Activated CD4-positive, alpha-beta T cell treated with anti-CD3 and anti-CD28 coated beads for 4 hours (primary cell): ENCODE results near the gene BPIFA3.
"Not testable (repeated sequence)": the region's sequence is repeated elsewhere in the genome, so short reads cannot be mapped to it uniquely, and the experiment has no call there.

Experiments
- DNase-seq, 2 donors: peaks; one replicate each; pipeline ENCODE4 v3.0.0-alpha.2; 2020

The BPIFA3 gene

GRCh38 chr20:33217052-33217451 lies at the start of gene BPIFA3:
BPIFA3 (plus strand) TSS chr20:33217352; CDS start chr20:33217537, 185 bp downstream.
- DNase-seq = no peak

GRCh38 chr20:33167859-33168258 lies 49.3 kb upstream of the BPIFA3 start, which contains the start of gene BPIFA2:
BPIFA2 (plus strand) TSS chr20:33168159; CDS start chr20:33169146, 987 bp downstream.
- DNase-seq = no peak

GRCh38 chr20:33169176-33169794 lies 47.9 kb upstream of the BPIFA3 start:
- DNase-seq = no peak

- no peak for DNase-seq
Measured at GRCh38 chr20:33172781-33173180, 44.4 kb upstream of the BPIFA3 start.

- no peak for DNase-seq
Measured at GRCh38 chr20:33175123-33175522, 42.0 kb upstream of the BPIFA3 start.

GRCh38 chr20:33176101-33176500 lies 41.1 kb upstream of the BPIFA3 start:
- DNase-seq = no peak

GRCh38 chr20:33177866-33178265 lies 39.3 kb upstream of the BPIFA3 start:
- DNase-seq = no peak

GRCh38 chr20:33178726-33179125 lies 38.4 kb upstream of the BPIFA3 start:
- DNase-seq = no peak

- no peak for DNase-seq
Measured at GRCh38 chr20:33180169-33180568, 37.0 kb upstream of the BPIFA3 start.

- DNase-seq = no peak
Measured at GRCh38 chr20:33181482-33182093, 35.6 kb upstream of the BPIFA3 start.

GRCh38 chr20:33183312-33183711 lies 33.8 kb upstream of the BPIFA3 start:
- no peak for DNase-seq

- not testable (repeated sequence) for DNase-seq
Measured at GRCh38 chr20:33185031-33185590, 32.0 kb upstream of the BPIFA3 start.

- DNase-seq = no peak
Measured at GRCh38 chr20:33187491-33187890, 29.7 kb upstream of the BPIFA3 start.

- no peak for DNase-seq
Measured at GRCh38 chr20:33188421-33188820, 28.7 kb upstream of the BPIFA3 start.

- no peak for DNase-seq
Measured at GRCh38 chr20:33191484-33191883, 25.7 kb upstream of the BPIFA3 start.

- no peak for DNase-seq
Measured at GRCh38 chr20:33191955-33192354, 25.2 kb upstream of the BPIFA3 start.

- DNase-seq = no peak
Measured at GRCh38 chr20:33192912-33193501, 24.1 kb upstream of the BPIFA3 start.

GRCh38 chr20:33199026-33199425 lies 18.1 kb upstream of the BPIFA3 start:
- DNase-seq = no peak

- no peak for DNase-seq
Measured at GRCh38 chr20:33202451-33202850, 14.7 kb upstream of the BPIFA3 start.

GRCh38 chr20:33203444-33203843 lies 13.7 kb upstream of the BPIFA3 start:
- no peak for DNase-seq

- peak; percentile 7 to 38 for DNase-seq
Measured at GRCh38 chr20:33209789-33210188, 7.4 kb upstream of the BPIFA3 start.

- no peak for DNase-seq
Measured at GRCh38 chr20:33210371-33210770, 6.8 kb upstream of the BPIFA3 start.

- DNase-seq = peak; percentile 6 to 15
Measured at GRCh38 chr20:33211817-33212424, 5.2 kb upstream of the BPIFA3 start.

- no peak for DNase-seq
Measured at GRCh38 chr20:33224399-33224798, 7.2 kb downstream of the BPIFA3 start.
